Measurements from ENCODE around the gene TNRC6C. TPM values are rescaled to one million over a fixed set of nuclear protein-coding genes. Genes with fewer than 3 reads are reported as not detected.
"Not testable (repeated sequence)": the region's sequence is repeated elsewhere in the genome, so short reads cannot be mapped to it uniquely, and the experiment has no call there.

The TNRC6C gene
- total RNA-seq, 1 donor from 2014 or later = 64.7 TPM

DNA sequence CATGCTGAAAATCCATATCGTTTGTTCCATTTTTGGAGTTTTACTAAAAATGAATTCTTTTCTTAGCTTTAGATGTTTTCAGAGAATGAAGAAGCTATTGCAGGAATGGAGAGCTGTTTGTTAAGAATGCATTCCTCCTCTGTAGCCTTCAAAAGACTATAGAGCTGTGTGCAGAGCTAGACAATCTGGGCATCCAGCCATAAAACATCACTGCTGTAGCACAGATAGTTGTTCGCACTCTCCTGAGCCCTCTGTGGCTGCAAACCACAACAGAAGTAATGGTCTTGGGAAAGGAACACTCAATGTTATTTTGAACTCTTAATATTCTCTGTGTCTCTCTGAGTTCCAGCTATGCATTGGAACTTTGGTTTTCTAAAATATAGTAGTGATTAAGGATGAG is 4.9 kb downstream of the TNRC6C start:
- H3K27ac Mint-ChIP-seq (ENCODE audit: unreplicated experiment) = no peak overlapping the region
- H3K4me1 Mint-ChIP-seq (ENCODE audit: low read depth, unreplicated experiment) = peaks cover 36% of the 10 kb centered on the region

DNA sequence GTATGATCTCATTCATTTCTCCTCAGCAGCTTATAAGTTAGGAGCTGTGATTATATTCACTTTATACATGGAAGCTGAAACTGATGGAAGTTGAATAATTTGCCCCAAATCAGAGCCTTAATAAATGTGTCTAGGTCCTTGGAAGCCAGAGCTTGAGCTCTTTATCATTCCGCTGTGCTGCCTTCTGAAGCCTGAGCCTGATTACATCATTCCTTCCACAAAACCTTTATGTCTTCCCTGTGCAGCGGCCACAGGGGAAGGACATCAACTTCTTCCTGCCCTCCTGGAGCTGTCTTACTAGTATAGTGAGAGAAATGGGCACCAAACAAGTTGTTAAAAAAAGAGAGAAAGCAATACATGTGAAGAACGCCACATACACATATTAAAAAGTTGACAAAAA is 6.8 kb downstream of the TNRC6C start:
- TF ChIP-seq, protein P1, sequence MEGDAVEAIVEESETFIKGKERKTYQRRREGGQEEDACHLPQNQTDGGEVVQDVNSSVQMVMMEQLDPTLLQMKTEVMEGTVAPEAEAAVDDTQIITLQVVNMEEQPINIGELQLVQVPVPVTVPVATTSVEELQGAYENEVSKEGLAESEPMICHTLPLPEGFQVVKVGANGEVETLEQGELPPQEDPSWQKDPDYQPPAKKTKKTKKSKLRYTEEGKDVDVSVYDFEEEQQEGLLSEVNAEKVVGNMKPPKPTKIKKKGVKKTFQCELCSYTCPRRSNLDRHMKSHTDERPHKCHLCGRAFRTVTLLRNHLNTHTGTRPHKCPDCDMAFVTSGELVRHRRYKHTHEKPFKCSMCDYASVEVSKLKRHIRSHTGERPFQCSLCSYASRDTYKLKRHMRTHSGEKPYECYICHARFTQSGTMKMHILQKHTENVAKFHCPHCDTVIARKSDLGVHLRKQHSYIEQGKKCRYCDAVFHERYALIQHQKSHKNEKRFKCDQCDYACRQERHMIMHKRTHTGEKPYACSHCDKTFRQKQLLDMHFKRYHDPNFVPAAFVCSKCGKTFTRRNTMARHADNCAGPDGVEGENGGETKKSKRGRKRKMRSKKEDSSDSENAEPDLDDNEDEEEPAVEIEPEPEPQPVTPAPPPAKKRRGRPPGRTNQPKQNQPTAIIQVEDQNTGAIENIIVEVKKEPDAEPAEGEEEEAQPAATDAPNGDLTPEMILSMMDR (IDR thresholded peaks at IDR 0.05; ENCODE audit: partially characterized antibody, unreplicated experiment) = no peak
- Mint-ChIP-seq H3K9me3 (ENCODE audit: unreplicated experiment) (peaks cover 2% of the 10 kb centered on the region), H3K27ac (ENCODE audit: unreplicated experiment) (peak overlapping the region; percentile 69), H3K4me3 (ENCODE audit: unreplicated experiment) (no peak overlapping the region), H3K36me3 (ENCODE audit: unreplicated experiment) (no peaks in the 10 kb centered on the region), H3K4me1 (ENCODE audit: low read depth, unreplicated experiment) (peaks cover 35% of the 10 kb centered on the region), H3K27me3 (ENCODE audit: unreplicated experiment) (no peaks in the 10 kb centered on the region)
- DNase-seq = no peak

More for the DNA sequence above, 4.9 kb downstream of the TNRC6C start:
- Mint-ChIP-seq H3K36me3 (ENCODE audit: unreplicated experiment) (no peaks in the 10 kb centered on the region), H3K4me3 (ENCODE audit: unreplicated experiment) (no peak overlapping the region), H3K27me3 (ENCODE audit: unreplicated experiment) (peaks cover 9% of the 10 kb centered on the region), H3K9me3 (ENCODE audit: unreplicated experiment) (peaks cover 11% of the 10 kb centered on the region)
- DNase-seq = no peak
- TF ChIP-seq, protein P1 (IDR thresholded peaks at IDR 0.05; ENCODE audit: partially characterized antibody, unreplicated experiment) = no peak

DNA sequence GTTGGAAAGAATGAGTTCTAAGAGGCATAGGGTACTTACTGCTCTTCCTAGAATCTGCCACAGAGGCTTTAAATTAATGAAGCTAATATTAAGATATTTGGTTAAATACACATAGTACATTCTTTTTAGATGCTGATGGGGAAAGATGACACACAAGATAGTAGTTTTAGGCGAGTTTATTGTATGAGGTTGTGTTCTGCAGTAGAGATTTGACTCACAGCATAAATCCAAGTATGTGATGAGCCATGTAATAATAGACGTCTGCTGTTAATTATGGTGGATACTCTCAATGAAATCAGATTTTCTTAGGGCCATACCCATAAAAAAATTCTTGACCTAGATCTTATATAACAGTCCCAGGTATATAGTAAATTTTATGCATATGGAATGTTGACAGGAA is 8.0 kb downstream of the TNRC6C start:
- H3K27me3 Mint-ChIP-seq (ENCODE audit: unreplicated experiment) = no peaks in the 10 kb centered on the region

DNA sequence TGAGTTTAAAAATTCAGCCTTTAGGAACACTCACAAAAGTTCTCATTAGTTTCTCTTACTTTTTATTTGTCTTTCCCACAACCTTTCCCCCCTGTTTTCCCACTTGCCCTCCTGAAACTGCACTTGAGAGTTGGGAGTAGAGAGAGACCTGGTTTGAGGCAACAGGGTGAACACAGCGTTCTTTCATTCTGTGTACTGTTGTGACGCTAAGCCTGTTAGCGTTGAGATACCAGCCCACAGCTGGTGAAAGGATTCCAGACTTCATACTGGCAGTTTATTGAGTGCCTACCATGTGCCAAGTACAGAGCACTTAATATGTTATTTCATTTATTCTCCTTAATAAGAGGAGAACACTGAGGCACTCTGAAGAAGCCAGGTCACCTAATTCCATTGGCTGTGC is 10.3 kb downstream of the TNRC6C start:
- H3K4me1 Mint-ChIP-seq (ENCODE audit: low read depth, unreplicated experiment) = peaks cover 18% of the 10 kb centered on the region
- no peaks in the 10 kb centered on the region for H3K36me3 Mint-ChIP-seq (ENCODE audit: unreplicated experiment)
- peaks cover 2% of the 10 kb centered on the region for H3K9me3 Mint-ChIP-seq (ENCODE audit: unreplicated experiment)
- DNase-seq = no peak
- no peak overlapping the region for H3K4me3 Mint-ChIP-seq (ENCODE audit: unreplicated experiment)
- no peak overlapping the region for H3K27ac Mint-ChIP-seq (ENCODE audit: unreplicated experiment)
- TF ChIP-seq, protein P1 (IDR thresholded peaks at IDR 0.05; ENCODE audit: partially characterized antibody, unreplicated experiment) = no peak
- H3K27me3 Mint-ChIP-seq (ENCODE audit: unreplicated experiment) = no peaks in the 10 kb centered on the region

More for the DNA sequence above, 8.0 kb downstream of the TNRC6C start:
- TF ChIP-seq, protein P1 (IDR thresholded peaks at IDR 0.05; ENCODE audit: partially characterized antibody, unreplicated experiment) = no peak
- no peak for DNase-seq
- no peak overlapping the region for H3K4me3 Mint-ChIP-seq (ENCODE audit: unreplicated experiment)
- no peak overlapping the region for H3K27ac Mint-ChIP-seq (ENCODE audit: unreplicated experiment)
- no peaks in the 10 kb centered on the region for H3K36me3 Mint-ChIP-seq (ENCODE audit: unreplicated experiment)
- peaks cover 32% of the 10 kb centered on the region for H3K4me1 Mint-ChIP-seq (ENCODE audit: low read depth, unreplicated experiment)
- H3K9me3 Mint-ChIP-seq (ENCODE audit: unreplicated experiment) = peaks cover 2% of the 10 kb centered on the region

DNA sequence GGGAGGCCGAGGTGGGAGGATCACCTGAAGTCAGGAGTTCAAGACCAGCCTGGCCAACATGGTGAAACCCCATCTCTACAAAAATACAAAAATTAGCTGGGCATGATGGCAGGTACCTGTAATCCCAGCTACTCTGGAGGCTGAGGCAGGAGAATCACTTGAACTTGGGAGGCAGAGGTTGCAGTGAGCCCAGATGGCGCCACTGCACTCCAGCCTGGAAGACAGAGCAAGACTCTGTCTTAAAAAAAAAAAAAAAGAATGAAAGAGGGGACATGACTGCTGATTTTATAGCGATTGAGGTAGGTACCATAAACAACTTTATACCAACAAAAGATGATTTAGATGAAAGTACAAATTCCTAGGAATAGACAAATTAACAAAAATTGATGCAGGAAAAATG is 13.8 kb downstream of the TNRC6C start:
- not testable (repeated sequence) for H3K27me3 Mint-ChIP-seq (ENCODE audit: unreplicated experiment); H3K4me3 Mint-ChIP-seq (ENCODE audit: unreplicated experiment); H3K36me3 Mint-ChIP-seq (ENCODE audit: unreplicated experiment); H3K9me3 Mint-ChIP-seq (ENCODE audit: unreplicated experiment); H3K27ac Mint-ChIP-seq (ENCODE audit: unreplicated experiment); H3K4me1 Mint-ChIP-seq (ENCODE audit: low read depth, unreplicated experiment); DNase-seq

DNA sequence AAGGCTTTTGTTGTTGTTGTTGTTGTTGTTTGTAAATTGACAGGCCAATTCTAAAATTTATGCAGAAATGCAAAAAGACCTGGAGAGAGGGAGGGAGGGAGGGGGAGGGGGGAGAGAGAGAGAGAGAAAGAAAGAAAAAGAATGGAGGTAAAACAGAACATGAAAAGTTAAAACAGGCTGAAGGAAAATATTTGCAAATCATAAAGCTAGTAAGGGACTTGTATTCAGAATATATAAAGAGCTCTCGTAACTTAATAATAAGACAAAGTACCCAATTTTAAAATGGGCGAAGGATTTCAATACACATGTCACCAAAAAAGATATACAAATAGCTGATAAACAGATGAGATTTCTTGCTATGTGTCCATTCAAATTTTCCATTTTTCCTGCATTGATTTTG is 15.4 kb downstream of the TNRC6C start:
- no peaks in the 10 kb centered on the region for H3K36me3 Mint-ChIP-seq (ENCODE audit: unreplicated experiment)
- no peak overlapping the region for H3K4me3 Mint-ChIP-seq (ENCODE audit: unreplicated experiment)
- H3K27me3 Mint-ChIP-seq (ENCODE audit: unreplicated experiment) = no peaks in the 10 kb centered on the region
- no peaks in the 10 kb centered on the region for H3K9me3 Mint-ChIP-seq (ENCODE audit: unreplicated experiment)
- no peaks in the 10 kb centered on the region for H3K4me1 Mint-ChIP-seq (ENCODE audit: low read depth, unreplicated experiment)
- TF ChIP-seq, protein P1 (IDR thresholded peaks at IDR 0.05; ENCODE audit: partially characterized antibody, unreplicated experiment) = no peak
- no peak for DNase-seq
- H3K27ac Mint-ChIP-seq (ENCODE audit: unreplicated experiment) = no peak overlapping the region
